GM10248 (cell line): ENCODE measurements around the gene PPARA.

Experiments used
- CTCF ChIA-PET: fragments of 300-600 bp; sonication (Branson Sonifier 250); formaldehyde crosslinking; extraction: SDS; loops from one replicate; lab custom pipeline; 2021; ENCODE audit warnings: antibody characterized with exemption; lab: Yijun Ruan, JAX
- POLR2A ChIA-PET: fragments of 350-650 bp; sonication (Branson Sonifier 250); formaldehyde crosslinking; extraction: SDS; loops from one replicate; lab custom pipeline; 2020; ENCODE audit warnings: antibody characterized with exemption; lab: Yijun Ruan, JAX
- DNase-seq: peaks from one replicate; pipeline ENCODE4 v3.0.0; 2012; ENCODE audit errors: extremely low spot score
- TF ChIP-seq, protein P1 (sequence below): IDR thresholded peaks from 2 replicates; pipeline ENCODE4 v1.5.1; 2012; ENCODE audit warnings: mild to moderate bottlenecking, low read depth; ENCODE audit errors: extremely low read depth, missing control alignments, control extremely low read depth

Gene PPARA

DNA sequence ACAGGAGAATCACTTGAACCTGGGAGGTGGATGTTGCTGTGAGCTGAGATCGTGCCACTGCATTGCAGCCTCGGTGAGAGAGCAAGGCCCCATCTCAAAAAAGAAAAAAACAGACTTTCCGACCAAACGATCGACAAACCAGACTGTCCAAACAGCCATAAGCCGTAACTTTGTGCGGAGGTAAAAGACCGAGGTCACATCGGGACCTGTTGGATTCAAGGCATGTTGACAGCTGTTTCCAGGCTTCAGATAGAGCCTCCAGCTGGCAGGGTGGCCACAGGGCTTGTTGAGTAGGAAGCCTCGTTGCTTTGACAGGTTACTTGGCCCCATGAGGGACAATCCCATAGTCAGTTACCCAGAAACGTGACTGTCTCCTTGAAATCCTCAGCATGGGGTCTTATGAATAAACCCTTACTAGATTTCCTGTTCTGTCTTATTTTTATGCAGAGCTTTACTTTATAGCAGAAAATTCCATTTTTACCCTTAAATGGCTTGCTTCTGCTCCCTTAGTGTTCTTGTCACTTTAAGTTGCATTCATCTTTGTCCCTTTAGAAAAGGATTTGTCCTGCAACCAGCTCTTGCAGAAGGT, 22.3 kb downstream of the PPARA start:
- no peak for DNase-seq
- POLR2A ChIA-PET: no interaction called here
- TF ChIP-seq, protein P1, sequence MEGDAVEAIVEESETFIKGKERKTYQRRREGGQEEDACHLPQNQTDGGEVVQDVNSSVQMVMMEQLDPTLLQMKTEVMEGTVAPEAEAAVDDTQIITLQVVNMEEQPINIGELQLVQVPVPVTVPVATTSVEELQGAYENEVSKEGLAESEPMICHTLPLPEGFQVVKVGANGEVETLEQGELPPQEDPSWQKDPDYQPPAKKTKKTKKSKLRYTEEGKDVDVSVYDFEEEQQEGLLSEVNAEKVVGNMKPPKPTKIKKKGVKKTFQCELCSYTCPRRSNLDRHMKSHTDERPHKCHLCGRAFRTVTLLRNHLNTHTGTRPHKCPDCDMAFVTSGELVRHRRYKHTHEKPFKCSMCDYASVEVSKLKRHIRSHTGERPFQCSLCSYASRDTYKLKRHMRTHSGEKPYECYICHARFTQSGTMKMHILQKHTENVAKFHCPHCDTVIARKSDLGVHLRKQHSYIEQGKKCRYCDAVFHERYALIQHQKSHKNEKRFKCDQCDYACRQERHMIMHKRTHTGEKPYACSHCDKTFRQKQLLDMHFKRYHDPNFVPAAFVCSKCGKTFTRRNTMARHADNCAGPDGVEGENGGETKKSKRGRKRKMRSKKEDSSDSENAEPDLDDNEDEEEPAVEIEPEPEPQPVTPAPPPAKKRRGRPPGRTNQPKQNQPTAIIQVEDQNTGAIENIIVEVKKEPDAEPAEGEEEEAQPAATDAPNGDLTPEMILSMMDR: no peak
- CTCF ChIA-PET: interaction anchor here (1.1 to 1.3 kb wide), 2 partner anchors 13 to 18 kb away, joined by 3 to 4 read pairs; no protein-coding TSS in a partner anchor

DNA sequence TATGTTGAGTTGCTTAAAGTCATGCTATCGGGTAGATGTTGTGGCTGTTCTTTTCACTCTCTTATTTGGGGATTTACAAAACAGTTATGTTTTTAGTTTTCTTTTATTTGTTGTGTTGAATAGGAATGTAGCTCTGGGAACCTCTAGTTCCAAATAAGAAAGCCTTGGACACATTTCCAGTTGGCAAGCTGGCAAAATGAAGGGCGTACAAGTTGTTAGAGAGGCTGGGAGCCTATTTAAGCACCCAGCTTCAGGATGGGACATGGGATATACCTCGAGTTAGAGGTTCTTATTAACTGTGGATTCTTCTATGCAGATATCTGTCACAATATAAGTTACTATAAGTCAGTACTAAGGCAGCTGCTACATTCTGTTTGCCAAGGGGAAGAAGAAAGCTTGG, 22.8 kb downstream of the PPARA start:
- ChIA-PET CTCF (interaction anchor here (1.1 to 1.3 kb wide), 2 partner anchors 13 to 17 kb away, joined by 3 to 4 read pairs; no protein-coding TSS in a partner anchor), POLR2A (no interaction called here)
- TF ChIP-seq, protein P1: no peak
- no peak for DNase-seq

DNA sequence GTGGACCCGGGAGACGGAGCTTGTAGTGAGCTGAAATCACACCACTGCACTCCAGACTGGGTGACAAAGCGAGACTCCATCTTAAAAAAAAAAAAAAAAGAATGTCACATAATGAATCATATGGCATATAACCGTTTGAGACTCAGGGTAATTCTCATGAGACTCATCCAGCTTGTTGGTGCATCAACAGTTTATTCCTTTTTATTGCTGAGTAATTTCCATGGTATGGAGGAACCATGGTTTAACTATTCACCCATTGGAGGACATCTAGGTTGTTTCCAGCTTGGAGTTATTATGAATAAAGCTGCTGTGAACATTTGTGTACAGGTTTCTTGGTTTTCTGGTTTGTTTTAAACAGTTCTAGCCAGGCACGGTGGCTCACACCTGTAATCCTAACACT, 25.3 kb downstream of the PPARA start:
- TF ChIP-seq, protein P1: no peak
- ChIA-PET POLR2A (no interaction called here), CTCF (no interaction called here)
- DNase-seq: no peak

DNA sequence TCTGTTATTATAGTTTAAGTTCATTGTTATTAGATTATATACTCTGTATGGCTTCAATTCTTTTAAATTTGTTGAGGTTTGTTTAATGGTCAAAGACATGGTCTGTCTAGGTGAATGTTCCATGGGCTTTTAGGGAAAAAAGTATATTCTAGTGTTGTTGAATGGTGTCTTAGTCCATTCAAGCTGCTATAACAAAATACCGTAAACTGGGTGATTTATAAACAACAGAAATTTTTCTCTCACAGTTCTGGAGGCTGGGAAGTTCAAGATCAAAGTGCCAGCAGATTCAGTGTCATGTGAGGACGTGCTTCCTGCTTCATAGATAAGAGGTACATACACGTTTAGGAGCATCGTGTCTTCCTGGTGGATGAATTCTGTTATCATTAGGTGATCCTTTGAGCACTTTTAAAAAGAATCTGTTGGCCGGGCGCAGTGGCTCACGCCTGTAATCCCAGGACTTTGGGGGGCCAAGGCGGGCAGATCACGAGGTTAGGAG, 26.2 kb downstream of the PPARA start:
- TF ChIP-seq, protein P1: no peak
- ChIA-PET CTCF (no interaction called here), POLR2A (no interaction called here)
- DNase-seq: no peak

DNA sequence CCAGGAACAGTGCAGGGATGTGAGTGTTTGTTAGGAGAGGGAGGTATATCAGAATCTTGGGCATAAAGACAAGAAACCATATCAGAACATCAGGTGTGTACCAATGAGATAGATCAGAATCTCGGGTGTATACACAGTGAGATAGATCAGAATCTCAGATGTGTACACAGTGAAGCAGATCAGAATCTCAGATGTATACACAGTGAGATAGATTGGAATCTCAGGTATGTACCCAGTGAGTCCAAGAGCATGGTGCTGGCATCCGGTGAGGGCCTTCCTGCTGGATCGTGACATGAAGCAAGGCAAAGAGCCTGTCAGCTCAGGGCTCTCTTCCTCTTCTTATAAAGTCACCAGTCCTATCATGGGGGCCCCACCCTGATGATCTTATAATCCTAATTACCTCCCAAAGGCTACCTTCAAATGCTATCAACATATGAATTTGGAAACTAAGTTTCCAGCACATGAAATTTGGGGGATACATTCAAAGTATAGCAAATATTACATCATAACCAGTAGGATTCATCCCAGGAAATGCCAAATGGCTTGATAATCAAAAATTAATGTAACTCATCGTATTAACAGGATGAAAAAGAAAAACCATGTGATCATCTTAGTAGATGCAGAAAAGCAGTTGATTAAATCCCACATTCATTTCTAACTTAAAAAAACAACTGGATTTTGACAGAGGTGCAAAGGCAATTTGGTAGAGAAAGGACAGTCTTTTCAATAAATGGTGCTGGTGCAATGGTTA, 28.6 kb downstream of the PPARA start:
- ChIA-PET POLR2A (no interaction called here), CTCF (no interaction called here)
- TF ChIP-seq, protein P1: no peak
- DNase-seq: no peak

DNA sequence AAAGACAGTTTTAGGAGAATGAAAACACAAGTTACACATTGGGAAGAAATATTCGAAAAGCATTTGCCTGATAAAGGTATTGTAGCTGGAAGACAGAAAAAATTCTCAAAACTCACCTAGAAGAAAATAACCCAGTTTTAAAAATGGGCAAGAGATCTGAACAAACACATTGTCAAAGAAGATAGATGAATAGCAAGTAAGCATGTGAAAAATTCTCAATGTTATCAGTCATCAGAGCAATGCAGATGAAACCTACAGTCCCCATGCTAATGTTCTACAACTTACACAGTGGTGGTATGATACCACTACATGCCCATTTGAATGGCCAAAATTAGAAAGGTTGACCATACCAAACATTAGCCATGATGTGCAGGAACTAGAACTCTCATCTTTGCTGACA, 29.4 kb downstream of the PPARA start:
- TF ChIP-seq, protein P1: no peak
- POLR2A ChIA-PET: no interaction called here
- DNase-seq: no peak
- CTCF ChIA-PET: no interaction called here
